Neuronal stem cell (in vitro differentiated cells): ENCODE results near the gene DEFB123.
"Not testable (repeated sequence)": the region's sequence is repeated elsewhere in the genome, so short reads cannot be mapped to it uniquely, and the experiment has no call there.

ENCODE experiments used
- DNase-seq: peaks from one replicate; pipeline ENCODE4 v3.0.0-alpha.2; 2013; ENCODE audit warnings: low spot score
- H2AFZ ChIP-seq: one replicate; pipeline ENCODE4 v1.6.1; 2013; ENCODE audit warnings: mild to moderate bottlenecking, low read length, inconsistent platforms
- H2AK5ac ChIP-seq: 2 replicates; pipeline ENCODE4 v1.6.1; 2013; ENCODE audit warnings: low read depth, mild to moderate bottlenecking, inconsistent platforms, low read length, moderate library complexity, mixed read lengths
- H2BK120ac ChIP-seq: 2 replicates; pipeline ENCODE4 v1.6.1; 2013; ENCODE audit warnings: low read depth, mild to moderate bottlenecking, inconsistent platforms, low read length, moderate library complexity, mixed read lengths
- H2BK12ac ChIP-seq: one replicate; pipeline ENCODE4 v1.6.1; 2013; ENCODE audit warnings: low read length, inconsistent platforms
- H2BK15ac ChIP-seq: 2 replicates; pipeline ENCODE4 v1.6.1; 2013; ENCODE audit warnings: mild to moderate bottlenecking, low read length, inconsistent platforms, mixed read lengths
- H2BK5ac ChIP-seq: one replicate; pipeline ENCODE4 v1.6.1; 2013; ENCODE audit warnings: inconsistent platforms, mild to moderate bottlenecking, low read length, moderate library complexity
- H3K14ac ChIP-seq: one replicate; pipeline ENCODE4 v1.6.1; 2013; ENCODE audit warnings: low read length, inconsistent platforms
- H3K18ac ChIP-seq: 2 replicates; pipeline ENCODE4 v1.6.1; 2013; ENCODE audit warnings: low read length, inconsistent platforms
- H3K23ac ChIP-seq: 2 replicates; pipeline ENCODE4 v1.6.1; 2013; ENCODE audit warnings: low read depth, mild to moderate bottlenecking, mixed read lengths, low read length, inconsistent platforms; ENCODE audit not compliant: poor library complexity
- H3K27ac ChIP-seq: replicated peaks from 3 replicates; pipeline ENCODE4 v1.5.1; 2013; ENCODE audit warnings: low read length, inconsistent platforms
- H3K27me3 ChIP-seq, 3 experiments: 2 replicates each; pipeline ENCODE4 v1.6.1; 2013; ENCODE audit warnings: low read length in 3 of 3, mild to moderate bottlenecking in 2 of 3, inconsistent platforms in 1 of 3, low read depth in 1 of 3, mixed read lengths in 1 of 3, moderate library complexity in 1 of 3; ENCODE audit not compliant: control insufficient read depth in 3 of 3, insufficient read depth in 3 of 3
- H3K36me3 ChIP-seq, 2 donors: replicated peaks in 1 of 2; 2 replicates each; pipeline ENCODE4 v1.6.1; 2013; ENCODE audit warnings: low read length in 2 of 2; ENCODE audit not compliant: control insufficient read depth in 2 of 2, insufficient read depth in 2 of 2
- H3K4ac ChIP-seq: 2 replicates; pipeline ENCODE4 v1.6.1; 2013; ENCODE audit warnings: inconsistent platforms, mild to moderate bottlenecking, low read length, moderate library complexity
- H3K4me1 ChIP-seq, 2 donors: 1 replicate in 1 of 2; 2 replicates in 1 of 2; pipeline ENCODE4 v1.6.1; 2013; ENCODE audit warnings: low read length in 2 of 2, low read depth in 1 of 2; ENCODE audit not compliant: control insufficient read depth in 2 of 2, insufficient read depth in 1 of 2
- H3K4me2 ChIP-seq: one replicate; pipeline ENCODE4 v1.6.1; 2013; ENCODE audit warnings: mild to moderate bottlenecking, low read length, inconsistent platforms; ENCODE audit not compliant: insufficient read depth, poor library complexity, severe bottlenecking
- H3K4me3 ChIP-seq, 2 donors: 2 replicates each; pipeline ENCODE4 v1.5.1; 2013; ENCODE audit warnings: low read length in 2 of 2, mild to moderate bottlenecking in 2 of 2, inconsistent platforms in 1 of 2, moderate library complexity in 1 of 2
- H3K79me1 ChIP-seq: one replicate; pipeline ENCODE4 v1.6.1; 2013; ENCODE audit warnings: low read depth, mild to moderate bottlenecking, inconsistent platforms, low read length, moderate library complexity
- H3K9ac ChIP-seq: one replicate; pipeline ENCODE4 v1.6.1; 2013; ENCODE audit warnings: mild to moderate bottlenecking, low read depth, low read length, inconsistent platforms; ENCODE audit not compliant: poor library complexity
- H3K9me3 ChIP-seq, 2 donors: replicated peaks in 1 of 2; 2 replicates each; pipeline versions ENCODE3 to v1.6.1; 2013; ENCODE audit warnings: low read length in 2 of 2, mild to moderate bottlenecking in 2 of 2, inconsistent platforms in 1 of 2, low read depth in 1 of 2, mixed read lengths in 1 of 2, moderate library complexity in 1 of 2; ENCODE audit not compliant: control insufficient read depth in 2 of 2, insufficient read depth in 1 of 2
- H4K8ac ChIP-seq: one replicate; pipeline ENCODE4 v1.6.1; 2013; ENCODE audit warnings: low read depth, mild to moderate bottlenecking, inconsistent platforms, low read length, moderate library complexity
- H4K91ac ChIP-seq: one replicate; pipeline ENCODE4 v1.6.1; 2013; ENCODE audit warnings: low read length, low read depth, mild to moderate bottlenecking, inconsistent platforms; ENCODE audit not compliant: poor library complexity
- WGBS, 2 donors: extraction: QIAGEN DNeasy Blood & Tissue Kit; methylation state at CpG; one replicate each; pipeline ENCODE4 v1.1.7; 2013; ENCODE audit warnings: missing lambda C conversion rate in 2 of 2, mixed read lengths in 1 of 2; ENCODE audit not compliant: insufficient read length in 2 of 2, insufficient replicate concordance in 1 of 2; ENCODE audit errors: extremely low coverage in 2 of 2; 5-methylcytosine and 5-hydroxymethylcytosine counted together

The DEFB123 gene

GRCh38 chr20:31418307-31418706 is 22.1 kb upstream of the DEFB123 start:
- Histone ChIP-seq H2AFZ (no peak overlapping the region), H3K18ac (no peak overlapping the region), H2BK15ac (no peak overlapping the region), H3K79me1 (no peaks in the 10 kb centered on the region), H3K4me2 (no peak overlapping the region), H3K23ac (no peak overlapping the region), H3K4me1 (no peaks in the 10 kb centered on the region), H3K9ac (no peak overlapping the region), H4K8ac (no peak overlapping the region), H3K36me3 (no peaks in the 10 kb centered on the region), H2BK5ac (no peak overlapping the region), H3K14ac (no peak overlapping the region), H3K4ac (no peak overlapping the region), H2BK12ac (no peak overlapping the region), H3K27ac (no peak overlapping the region), H2AK5ac (no peak overlapping the region), H3K9me3 (peaks cover 0 to 11% of the 10 kb centered on the region in 2 donors), H3K27me3 (peaks cover 0 to 7% (median 0%) of the 10 kb centered on the region in 3 experiments), H3K4me3 (no peak overlapping the region), H2BK120ac (no peak overlapping the region), H4K91ac (no peak overlapping the region)
- no peak for DNase-seq
- no CpG with 5 or more reads among the region's 7 CpGs for WGBS, 2 donors

- no peaks in the 10 kb centered on the region for H3K4me1 ChIP-seq
- no peak overlapping the region for H3K4me3 ChIP-seq
- peaks cover 0 to 13% of the 10 kb centered on the region in 2 donors for H3K9me3 ChIP-seq
- no peak overlapping the region for H3K23ac ChIP-seq
- no peak overlapping the region for H3K4me2 ChIP-seq
- H4K8ac ChIP-seq = no peak overlapping the region
- H3K27me3 ChIP-seq = peaks cover 0 to 8% (median 0%) of the 10 kb centered on the region in 3 experiments
- no peak overlapping the region for H3K9ac ChIP-seq
- no peak overlapping the region for H2AK5ac ChIP-seq
- no peaks in the 10 kb centered on the region for H3K36me3 ChIP-seq
- no peak overlapping the region for H3K27ac ChIP-seq
- H2BK5ac ChIP-seq = no peak overlapping the region
- H2BK15ac ChIP-seq = no peak overlapping the region
- no peak overlapping the region for H3K4ac ChIP-seq
- no peak overlapping the region for H3K14ac ChIP-seq
- H3K18ac ChIP-seq = no peak overlapping the region
- H4K91ac ChIP-seq = no peak overlapping the region
- no peak for DNase-seq
- no peak overlapping the region for H2AFZ ChIP-seq
- H3K79me1 ChIP-seq = no peaks in the 10 kb centered on the region
- no peak overlapping the region for H2BK120ac ChIP-seq
- no peak overlapping the region for H2BK12ac ChIP-seq
Observed at GRCh38 chr20:31425797-31426196, 14.6 kb upstream of the DEFB123 start.

- not testable (repeated sequence) for H3K14ac ChIP-seq, H3K27me3 ChIP-seq
Observed at GRCh38 chr20:31426891-31427551, 13.4 kb upstream of the DEFB123 start.

GRCh38 chr20:31427576-31427975 is 12.9 kb upstream of the DEFB123 start:
- not testable (repeated sequence) for H2BK12ac ChIP-seq, H4K91ac ChIP-seq, H2BK5ac ChIP-seq, H3K79me1 ChIP-seq, H3K4ac ChIP-seq, H3K4me1 ChIP-seq, H2BK120ac ChIP-seq, H3K36me3 ChIP-seq, H3K23ac ChIP-seq, H3K9ac ChIP-seq, H3K18ac ChIP-seq, H3K4me3 ChIP-seq, H2BK15ac ChIP-seq, H4K8ac ChIP-seq, H3K27me3 ChIP-seq, H3K27ac ChIP-seq, H3K4me2 ChIP-seq, H2AK5ac ChIP-seq, H2AFZ ChIP-seq, H3K14ac ChIP-seq, DNase-seq
- peaks cover 0 to 13% of the 10 kb centered on the region in 2 donors for H3K9me3 ChIP-seq
- WGBS, 2 donors = no CpG with 5 or more reads among the region's 31 CpGs

More at GRCh38 chr20:31426891-31427551, 13.4 kb upstream of the DEFB123 start:
- not testable (repeated sequence) for H4K8ac ChIP-seq, DNase-seq, H2AFZ ChIP-seq, H2BK120ac ChIP-seq, H2BK15ac ChIP-seq, H3K4ac ChIP-seq, H3K9ac ChIP-seq, H2BK12ac ChIP-seq, H2AK5ac ChIP-seq, H3K23ac ChIP-seq, H3K4me1 ChIP-seq, H4K91ac ChIP-seq, H3K18ac ChIP-seq, H3K4me3 ChIP-seq, H2BK5ac ChIP-seq, H3K4me2 ChIP-seq, H3K79me1 ChIP-seq, H3K27ac ChIP-seq, H3K36me3 ChIP-seq
- H3K9me3 ChIP-seq = peaks cover 0 to 13% of the 10 kb centered on the region in 2 donors
- no CpG with 5 or more reads among the region's 48 CpGs for WGBS, 2 donors
